HEK293T (cell line): ENCODE measurements around the gene TRIM26.

Experiments
- CTCF ChIA-PET: fragments of 350-600 bp; formaldehyde crosslinking; extraction: SDS; loops from one replicate; lab custom pipeline; 2021; ENCODE audit warnings: antibody characterized with exemption, inconsistent platforms; lab: Yijun Ruan, JAX
- POLR2A ChIA-PET: fragments of 350-600 bp; formaldehyde crosslinking; extraction: SDS; loops from one replicate; lab custom pipeline; 2020; ENCODE audit warnings: antibody characterized with exemption, inconsistent platforms; lab: Yijun Ruan, JAX
- DNase-seq: peaks from one replicate; pipeline ENCODE4 v3.0.0; 2012; ENCODE audit warnings: mixed read lengths; ENCODE audit errors: extremely low spot score
- ARNT ChIP-seq: fragments of 450-650 bp; IDR thresholded peaks from 2 replicates; pipeline ENCODE4 v1.6.1; 2017; ENCODE audit warnings: mild to moderate bottlenecking
- BHLHE40 ChIP-seq: fragments of 450-650 bp; IDR thresholded peaks from 2 replicates; pipeline ENCODE4 v1.6.1; 2016; ENCODE audit warnings: mild to moderate bottlenecking, moderate library complexity, borderline replicate concordance
- CTBP1 ChIP-seq: fragments of 450-650 bp; IDR thresholded peaks from 2 replicates; pipeline ENCODE4 v1.6.1; 2016; ENCODE audit warnings: borderline replicate concordance
- ELF4 ChIP-seq: fragments of 450-650 bp; IDR thresholded peaks from 2 replicates; pipeline ENCODE4 v1.6.1; 2017; ENCODE audit warnings: antibody characterized with exemption
- FOXA1 ChIP-seq: fragments of 450-650 bp; IDR thresholded peaks from 2 replicates; pipeline ENCODE4 v1.6.1; 2016; ENCODE audit warnings: mild to moderate bottlenecking
- FOXK2 ChIP-seq: fragments of 450-650 bp; IDR thresholded peaks from 2 replicates; pipeline ENCODE4 v1.6.1; 2016; ENCODE audit warnings: mild to moderate bottlenecking
- FOXM1 ChIP-seq: fragments of 450-650 bp; IDR thresholded peaks from 2 replicates; pipeline ENCODE4 v1.6.1; 2017; ENCODE audit warnings: mild to moderate bottlenecking, borderline replicate concordance
- HDGF ChIP-seq: fragments of 450-650 bp; IDR thresholded peaks from 2 replicates; pipeline ENCODE4 v1.6.1; 2017; ENCODE audit warnings: antibody characterized with exemption, borderline replicate concordance
- L3MBTL2 ChIP-seq: fragments of 450-650 bp; conservative IDR thresholded peaks from 2 replicates; pipeline ENCODE4 v1.6.1; 2016; ENCODE audit warnings: mild to moderate bottlenecking
- LEF1 ChIP-seq: fragments of 450-650 bp; IDR thresholded peaks from 2 replicates; pipeline ENCODE4 v1.6.1; 2017; ENCODE audit warnings: mild to moderate bottlenecking, borderline replicate concordance
- NFRKB ChIP-seq: fragments of 450-650 bp; IDR thresholded peaks from 2 replicates; pipeline ENCODE4 v1.6.1; 2016; ENCODE audit warnings: mild to moderate bottlenecking, moderate library complexity
- SP1 ChIP-seq: fragments of 450-650 bp; IDR thresholded peaks from 2 replicates; pipeline ENCODE4 v1.6.1; 2017
- SUZ12 ChIP-seq: fragments of 450-650 bp; IDR thresholded peaks from 2 replicates; pipeline ENCODE4 v1.6.1; 2016; ENCODE audit warnings: mild to moderate bottlenecking
- TARDBP ChIP-seq: fragments of 450-650 bp; IDR thresholded peaks from 2 replicates; pipeline ENCODE4 v1.6.1; 2016
- ZNF384 ChIP-seq: fragments of 450-650 bp; IDR thresholded peaks from 2 replicates; pipeline ENCODE4 v1.6.1; 2016
- TF ChIP-seq, protein P1 (sequence below): fragments of 450-650 bp; IDR thresholded peaks from 2 replicates; pipeline ENCODE4 v1.6.1; 2016

TRIM26 gene

DNA sequence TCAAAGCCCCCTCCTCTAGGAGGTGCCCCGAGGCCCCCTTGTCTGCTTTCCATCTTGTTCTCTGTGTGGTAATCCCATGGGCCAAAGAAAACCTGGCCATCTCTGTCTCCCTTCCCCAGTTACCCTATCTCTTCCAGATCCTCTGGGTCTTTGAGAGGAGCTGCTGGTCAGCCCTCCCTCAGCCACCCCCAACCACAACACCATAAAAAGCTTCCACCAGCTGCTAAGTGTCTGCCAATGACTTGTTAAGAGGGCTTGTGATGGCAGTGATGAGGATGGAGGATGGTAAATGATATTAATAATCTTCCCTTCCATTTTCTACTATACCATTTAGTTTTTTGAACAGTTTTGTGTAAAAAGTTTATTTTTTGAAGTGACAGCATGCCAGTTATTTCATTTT lies 17.3 kb downstream of the TRIM26 start:
- ChIA-PET POLR2A (interaction anchor here (1.3 kb wide), 1 partner anchor 10 kb away, joined by 4 read pairs; no protein-coding TSS in a partner anchor), CTCF (no interaction called here)
- TF ChIP-seq L3MBTL2 (no peak), CTBP1 (no peak), TARDBP (no peak), HDGF (no peak), NFRKB (no peak), ZNF384 (no peak), ARNT (no peak), FOXA1 (no peak), SP1 (no peak), SUZ12 (no peak), FOXM1 (no peak), ELF4 (no peak), FOXK2 (no peak)
- DNase-seq: no peak

DNA sequence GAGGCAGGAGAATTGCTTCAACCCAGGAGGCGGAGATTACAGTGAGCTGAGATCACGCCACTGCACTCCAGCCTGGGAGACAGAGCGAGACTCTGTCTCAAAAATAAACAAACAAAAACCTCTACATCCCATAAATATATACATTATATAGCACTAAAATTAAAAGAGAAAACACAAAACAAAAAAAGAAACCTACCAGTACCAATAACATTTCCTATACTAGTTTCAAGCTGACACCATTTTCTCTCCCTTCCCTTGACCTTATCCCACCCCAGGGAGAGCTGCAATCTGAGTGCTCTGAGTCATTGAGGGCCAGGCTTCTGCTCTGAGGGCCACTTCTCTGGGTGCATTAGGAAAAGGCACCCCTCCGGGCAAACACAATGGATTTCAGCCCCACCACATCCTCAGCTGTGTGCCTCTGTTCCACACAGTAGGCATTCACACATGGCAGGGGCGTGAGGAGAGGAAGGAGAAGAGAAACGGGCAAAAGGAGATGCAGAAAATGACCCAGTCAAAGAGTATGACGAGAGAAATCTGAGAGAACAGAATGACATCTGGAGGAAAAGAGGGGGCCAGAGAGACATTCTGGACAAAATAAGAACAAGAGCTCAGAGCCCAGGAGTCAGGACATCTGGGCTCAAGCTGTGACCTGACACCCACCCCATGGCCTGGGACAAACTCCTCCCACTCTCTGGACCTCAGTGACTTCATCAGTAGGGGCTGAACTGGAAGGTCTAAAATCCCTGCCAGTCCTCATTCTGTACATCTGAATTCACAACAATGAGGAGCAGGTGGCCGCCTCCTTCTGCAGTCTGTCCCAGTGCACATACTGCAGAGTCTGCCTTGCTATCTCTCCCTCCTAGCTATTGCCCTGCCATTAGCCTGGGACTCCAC lies 18.2 kb downstream of the TRIM26 start:
- ChIA-PET POLR2A (interaction anchor here (1.3 kb wide), 1 partner anchor 11 kb away, joined by 4 read pairs; no protein-coding TSS in a partner anchor), CTCF (interaction anchor here (0.6 kb wide), 1 partner anchor 256 kb away, joined by 6 read pairs; no protein-coding TSS in a partner anchor)
- TF ChIP-seq FOXK2 (no peak), ARNT (no peak), FOXA1 (no peak)
- no peak for DNase-seq

DNA sequence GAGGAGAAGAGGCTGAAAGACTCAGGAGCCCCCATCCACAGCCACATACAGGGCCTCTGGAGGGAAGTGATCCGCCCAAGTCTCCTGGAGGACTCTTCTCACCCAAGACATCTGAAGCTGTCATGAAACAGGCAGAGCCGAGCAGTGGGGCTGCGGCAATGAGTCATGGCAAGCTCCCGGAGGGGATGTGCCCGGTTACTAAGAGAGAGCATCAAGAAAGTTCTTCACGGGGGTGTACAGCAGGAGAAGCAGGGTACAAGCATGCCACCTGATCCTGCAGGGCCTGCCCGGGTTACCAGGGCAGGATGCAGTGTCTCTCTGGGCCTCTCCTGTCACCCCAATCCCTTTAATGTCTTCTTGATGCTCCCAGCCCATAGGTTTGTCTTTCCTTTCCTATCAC lies 21.1 kb downstream of the TRIM26 start:
- POLR2A ChIA-PET: interaction anchor here (2.1 kb wide), 1 partner anchor 21 kb away, joined by 5 read pairs; the partner anchor contains the start of gene TRIM26
- no peak for DNase-seq
- TF ChIP-seq BHLHE40 (no peak), ARNT (no peak), L3MBTL2 (no peak), FOXM1 (no peak), NFRKB (no peak), HDGF (no peak), FOXA1 (no peak), ELF4 (no peak), FOXK2 (no peak), CTBP1 (no peak), LEF1 (no peak), TARDBP (no peak), SP1 (no peak)
- CTCF ChIA-PET: no interaction called here

DNA sequence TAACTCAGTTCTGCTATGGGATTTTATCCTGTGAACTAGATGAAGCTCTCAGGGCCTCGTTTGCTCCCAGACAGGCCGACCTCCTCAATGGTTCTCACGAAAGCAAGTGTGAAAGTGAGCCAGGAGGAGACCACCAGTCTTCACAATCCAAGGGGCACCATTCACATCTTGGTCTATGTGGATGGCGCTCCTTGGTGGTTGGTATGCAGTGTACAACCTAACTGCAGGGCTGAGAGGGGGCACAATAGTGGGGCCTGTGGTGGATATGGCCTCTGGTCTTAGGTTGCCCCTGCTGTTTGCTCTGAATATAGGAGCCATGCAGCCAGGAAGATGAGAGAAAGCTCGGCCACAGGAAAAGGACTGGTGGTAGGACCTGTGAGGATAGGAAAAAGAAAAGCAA lies 24.7 kb downstream of the TRIM26 start:
- ChIA-PET POLR2A (no interaction called here), CTCF (interaction anchor here (0.9 kb wide), 1 partner anchor 85 kb away, joined by 3 read pairs; no protein-coding TSS in a partner anchor)
- DNase-seq: no peak
- TF ChIP-seq FOXK2 (no peak), CTBP1 (no peak), HDGF (no peak), ELF4 (no peak), SUZ12 (no peak), ARNT (no peak), ZNF384 (no peak), FOXM1 (no peak)
- TF ChIP-seq, protein P1, sequence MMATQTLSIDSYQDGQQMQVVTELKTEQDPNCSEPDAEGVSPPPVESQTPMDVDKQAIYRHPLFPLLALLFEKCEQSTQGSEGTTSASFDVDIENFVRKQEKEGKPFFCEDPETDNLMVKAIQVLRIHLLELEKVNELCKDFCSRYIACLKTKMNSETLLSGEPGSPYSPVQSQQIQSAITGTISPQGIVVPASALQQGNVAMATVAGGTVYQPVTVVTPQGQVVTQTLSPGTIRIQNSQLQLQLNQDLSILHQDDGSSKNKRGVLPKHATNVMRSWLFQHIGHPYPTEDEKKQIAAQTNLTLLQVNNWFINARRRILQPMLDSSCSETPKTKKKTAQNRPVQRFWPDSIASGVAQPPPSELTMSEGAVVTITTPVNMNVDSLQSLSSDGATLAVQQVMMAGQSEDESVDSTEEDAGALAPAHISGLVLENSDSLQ: no peak

DNA sequence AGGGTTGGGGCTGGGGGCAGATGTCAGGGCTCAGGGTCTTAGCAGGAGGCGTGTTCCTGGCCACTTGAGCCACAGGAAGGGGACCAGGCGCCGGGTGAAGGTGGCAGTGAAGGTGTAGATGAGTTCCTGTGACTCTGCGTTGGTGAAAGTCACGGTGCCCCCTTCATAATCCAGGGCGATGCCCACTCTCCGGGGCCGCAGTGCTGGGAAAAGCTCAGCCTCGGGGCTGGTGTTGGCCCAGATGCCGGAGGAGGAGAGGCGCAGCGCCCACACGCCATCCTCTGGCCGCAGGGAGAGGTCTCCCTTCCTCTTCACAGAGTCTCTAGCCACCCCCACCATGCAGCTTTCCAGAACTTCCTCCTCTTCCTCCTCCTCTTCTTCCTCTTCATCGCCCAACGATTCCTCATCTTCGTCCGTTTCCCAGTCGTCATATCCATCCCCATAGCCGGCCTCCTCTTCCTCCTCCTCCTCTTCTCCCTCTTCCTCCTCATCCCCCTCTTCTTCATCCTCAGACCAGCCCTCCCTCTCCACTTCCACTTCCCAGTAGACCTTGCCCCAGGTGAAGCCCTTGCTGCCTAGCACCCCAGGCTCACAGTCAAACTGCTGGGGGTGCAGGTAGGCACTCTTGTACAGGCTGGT lies 27.2 kb downstream of the TRIM26 start:
- no peak for DNase-seq
- TF ChIP-seq ELF4: no peak
- no peak for TF ChIP-seq FOXK2
- CTCF ChIA-PET: no interaction called here
- POLR2A ChIA-PET: no interaction called here

DNA sequence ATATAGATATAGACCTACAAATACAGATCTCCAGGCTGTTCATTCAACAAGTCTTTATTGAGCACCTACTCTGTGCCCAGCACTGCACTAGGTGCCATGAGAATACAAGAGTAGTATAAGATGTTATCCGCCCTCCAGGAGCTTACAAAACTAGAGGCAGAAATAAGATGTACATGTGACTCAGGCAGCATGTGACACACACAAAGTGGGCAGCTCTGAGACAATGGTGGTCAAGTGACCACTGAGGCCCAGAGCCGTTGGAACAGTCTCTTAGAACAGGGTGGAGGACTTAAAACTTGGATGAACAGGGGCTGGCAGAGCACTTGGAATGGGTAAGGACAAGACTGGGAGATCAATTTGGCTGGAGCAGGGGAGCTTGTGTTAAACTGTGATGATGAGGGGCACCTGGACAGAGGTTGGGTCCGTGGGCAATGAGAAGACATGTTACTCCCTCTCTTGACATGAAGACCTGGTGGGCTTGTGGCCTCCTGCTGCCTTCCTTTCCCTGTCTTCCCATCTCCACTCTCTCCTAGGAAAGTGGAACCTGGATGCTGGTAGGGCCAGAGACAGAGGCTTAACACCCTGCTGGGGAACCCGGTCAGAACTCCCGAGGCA lies 28.7 kb downstream of the TRIM26 start:
- POLR2A ChIA-PET: no interaction called here
- CTCF ChIA-PET: no interaction called here
- no peak for DNase-seq
- no peak for TF ChIP-seq CTBP1
- no peak for TF ChIP-seq SP1
- no peak for TF ChIP-seq FOXK2
- TF ChIP-seq NFRKB: no peak

DNA sequence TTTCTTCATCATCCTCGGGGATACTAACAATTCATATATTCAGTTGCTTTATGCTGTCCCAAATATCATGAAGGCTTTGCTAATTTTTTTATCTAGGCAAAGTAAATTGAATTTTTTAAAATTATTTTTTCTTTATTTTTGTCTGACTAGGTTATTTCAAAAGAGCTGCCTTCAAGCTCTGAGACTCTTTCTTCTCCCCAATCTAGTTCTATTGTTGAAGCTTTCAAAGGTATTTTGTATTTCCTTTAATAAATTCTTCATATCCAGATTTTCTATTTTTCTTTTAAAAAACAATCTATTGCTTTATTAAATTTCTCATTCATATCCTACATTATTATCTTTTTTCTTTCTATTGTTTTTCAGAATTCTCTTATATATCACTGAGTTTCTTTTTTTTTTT lies 33.1 kb downstream of the TRIM26 start:
- POLR2A ChIA-PET: no interaction called here
- no peak for DNase-seq
- CTCF ChIA-PET: no interaction called here
- TF ChIP-seq, protein P1: no peak
- TF ChIP-seq SP1: no peak
- no peak for TF ChIP-seq CTBP1
- no peak for TF ChIP-seq ELF4
- TF ChIP-seq FOXA1: no peak
- TF ChIP-seq ZNF384: no peak
- TF ChIP-seq L3MBTL2: no peak
- TF ChIP-seq FOXM1: no peak
- TF ChIP-seq ARNT: no peak
- no peak for TF ChIP-seq FOXK2
- TF ChIP-seq BHLHE40: no peak
- no peak for TF ChIP-seq NFRKB
- no peak for TF ChIP-seq TARDBP
